ENCODE data around the gene HSPE1.
"Not testable (repeated sequence)": the region's sequence is repeated elsewhere in the genome, so short reads cannot be mapped to it uniquely, and the experiment has no call there.

- TF ChIP-seq CTCF (IDR thresholded peaks at IDR 0.05); ETV6 (CRISPR knock-in tag; IDR thresholded peaks at IDR 0.05); ZNF232 (CRISPR knock-in tag; IDR thresholded peaks at IDR 0.05); ATF1 (CRISPR knock-in tag; IDR thresholded peaks at IDR 0.05); TCF7 (CRISPR knock-in tag; IDR thresholded peaks at IDR 0.05; ENCODE audit: low read depth); ZNF281 (CRISPR knock-in tag; IDR thresholded peaks at IDR 0.05); E2F4 (CRISPR knock-in tag; IDR thresholded peaks at IDR 0.05; ENCODE audit: borderline replicate concordance, low read depth); NFE2L1 (CRISPR knock-in tag; IDR thresholded peaks at IDR 0.05); E2F1 (CRISPR knock-in tag; IDR thresholded peaks at IDR 0.05); FOXK1 (CRISPR knock-in tag; IDR thresholded peaks at IDR 0.05); RELA (CRISPR knock-in tag; IDR thresholded peaks at IDR 0.05; ENCODE audit: borderline replicate concordance): not testable (repeated sequence)
Observed at GRCh38 chr2:197484248-197484647, 15.9 kb upstream of the HSPE1 start.
